DND-41 (cell line): ENCODE results near the gene TTLL5.

Experiments used
- ATAC-seq: fragments of 200-7000 bp; cut with Tn5 transposase; 3 replicates; pipeline ENCODE4 v1.9.1; 2021; ENCODE audit warnings: low read depth; ENCODE audit not compliant: insufficient read depth
- DNase-seq: peaks from one replicate; pipeline ENCODE4 v3.0.0-alpha.2; 2020
- H2AFZ ChIP-seq: 2 replicates; pipeline ENCODE4 v1.6.0; 2012; ENCODE audit warnings: low read depth, low read length
- H3K27ac ChIP-seq: 2 replicates; pipeline ENCODE4 v1.5.1; 2012; ENCODE audit warnings: low read length, inconsistent platforms
- H3K27me3 ChIP-seq: fragments of 200-600 bp; sonication (generic); 2 replicates; pipeline ENCODE4 v1.6.0; 2012; ENCODE audit warnings: low read length, mild to moderate bottlenecking, inconsistent platforms; ENCODE audit not compliant: insufficient read depth, poor library complexity
- H3K36me3 ChIP-seq: 2 replicates; pipeline ENCODE4 v1.5.1; 2012; ENCODE audit warnings: low read length, inconsistent platforms; ENCODE audit not compliant: insufficient read depth
- H3K4me1 ChIP-seq: 2 replicates; pipeline ENCODE4 v1.5.1; 2012; ENCODE audit warnings: mild to moderate bottlenecking, low read length; ENCODE audit not compliant: insufficient read depth
- H3K4me2 ChIP-seq: 2 replicates; pipeline ENCODE4 v1.6.0; 2012; ENCODE audit warnings: mild to moderate bottlenecking, moderate library complexity, low read length, inconsistent platforms; ENCODE audit not compliant: insufficient read depth
- H3K4me3 ChIP-seq, 2 experiments: fragments of 200-600 bp in 1 of 2; shearing (Covaris generic) in 1 of 2; 2 replicates each; pipeline ENCODE4 v1.5.1; 2012 to 2016; ENCODE audit warnings: inconsistent platforms in 2 of 2, low read length in 2 of 2, mild to moderate bottlenecking in 2 of 2, low read depth in 1 of 2, moderate library complexity in 1 of 2
- H3K79me2 ChIP-seq: 2 replicates; pipeline ENCODE4 v1.6.0; 2012; ENCODE audit warnings: low read length, inconsistent platforms; ENCODE audit not compliant: insufficient read depth
- H3K9ac ChIP-seq: 2 replicates; pipeline ENCODE4 v1.6.0; 2012; ENCODE audit warnings: low read depth, mild to moderate bottlenecking, inconsistent platforms, low read length, moderate library complexity
- H3K9me3 ChIP-seq: 2 replicates; pipeline ENCODE4 v1.5.1; 2012; ENCODE audit warnings: low read length, moderate library complexity, mild to moderate bottlenecking, inconsistent platforms; ENCODE audit not compliant: insufficient read depth, severe bottlenecking
- H4K20me1 ChIP-seq: 2 replicates; pipeline ENCODE4 v1.6.0; 2012; ENCODE audit warnings: low read length; ENCODE audit not compliant: insufficient read depth
- EZH2 ChIP-seq: IDR thresholded peaks from 3 replicates; pipeline ENCODE4 v1.6.1; 2012; ENCODE audit warnings: borderline replicate concordance, low read depth, mild to moderate bottlenecking, moderate library complexity, low read length, inconsistent platforms; ENCODE audit not compliant: severe bottlenecking
- TF ChIP-seq, protein P1 (sequence below): IDR thresholded peaks from 2 replicates; pipeline ENCODE4 v1.5.1; 2012; ENCODE audit warnings: borderline replicate concordance, low read length, moderate library complexity, mild to moderate bottlenecking; ENCODE audit not compliant: poor library complexity, severe bottlenecking; ENCODE audit errors: extremely low read depth

Gene TTLL5

DNA sequence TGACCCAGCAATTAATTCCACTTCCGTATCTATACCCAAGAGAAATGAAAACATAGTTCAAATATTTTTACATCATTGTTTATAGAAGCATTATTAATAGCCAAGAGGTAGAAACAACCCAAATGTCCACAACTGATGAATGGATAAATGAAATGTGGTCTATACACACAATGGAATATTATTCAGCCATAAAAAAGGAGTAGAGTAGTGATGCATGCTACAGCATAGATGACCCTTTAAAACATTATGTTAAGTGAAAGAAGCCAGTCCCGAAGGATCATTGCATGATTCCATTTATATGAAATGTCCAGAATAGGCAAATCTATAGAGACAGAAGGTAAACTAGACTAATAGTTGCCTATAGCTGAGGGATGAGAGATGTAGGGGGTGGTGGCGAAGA lies 291.4 kb downstream of the TTLL5 start:
- no peaks in the 10 kb centered on the region; the same call in 1 of the 2 replicates for H4K20me1 ChIP-seq
- TF ChIP-seq, protein P1, sequence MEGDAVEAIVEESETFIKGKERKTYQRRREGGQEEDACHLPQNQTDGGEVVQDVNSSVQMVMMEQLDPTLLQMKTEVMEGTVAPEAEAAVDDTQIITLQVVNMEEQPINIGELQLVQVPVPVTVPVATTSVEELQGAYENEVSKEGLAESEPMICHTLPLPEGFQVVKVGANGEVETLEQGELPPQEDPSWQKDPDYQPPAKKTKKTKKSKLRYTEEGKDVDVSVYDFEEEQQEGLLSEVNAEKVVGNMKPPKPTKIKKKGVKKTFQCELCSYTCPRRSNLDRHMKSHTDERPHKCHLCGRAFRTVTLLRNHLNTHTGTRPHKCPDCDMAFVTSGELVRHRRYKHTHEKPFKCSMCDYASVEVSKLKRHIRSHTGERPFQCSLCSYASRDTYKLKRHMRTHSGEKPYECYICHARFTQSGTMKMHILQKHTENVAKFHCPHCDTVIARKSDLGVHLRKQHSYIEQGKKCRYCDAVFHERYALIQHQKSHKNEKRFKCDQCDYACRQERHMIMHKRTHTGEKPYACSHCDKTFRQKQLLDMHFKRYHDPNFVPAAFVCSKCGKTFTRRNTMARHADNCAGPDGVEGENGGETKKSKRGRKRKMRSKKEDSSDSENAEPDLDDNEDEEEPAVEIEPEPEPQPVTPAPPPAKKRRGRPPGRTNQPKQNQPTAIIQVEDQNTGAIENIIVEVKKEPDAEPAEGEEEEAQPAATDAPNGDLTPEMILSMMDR: no peak
- no peak for TF ChIP-seq EZH2
- H3K4me3 ChIP-seq: no peak overlapping the region
- no peaks in the 10 kb centered on the region for H3K79me2 ChIP-seq
- no peaks in the 10 kb centered on the region for H3K9me3 ChIP-seq
- no peaks in the 10 kb centered on the region for H3K4me1 ChIP-seq
- H2AFZ ChIP-seq: no peak overlapping the region
- ATAC-seq: no peak
- no peak overlapping the region for H3K27ac ChIP-seq
- no peak overlapping the region for H3K9ac ChIP-seq
- DNase-seq: no peak
- no peaks in the 10 kb centered on the region; the same call in 1 of the 2 replicates for H3K36me3 ChIP-seq
- H3K4me2 ChIP-seq: no peak overlapping the region
- no peaks in the 10 kb centered on the region for H3K27me3 ChIP-seq

DNA sequence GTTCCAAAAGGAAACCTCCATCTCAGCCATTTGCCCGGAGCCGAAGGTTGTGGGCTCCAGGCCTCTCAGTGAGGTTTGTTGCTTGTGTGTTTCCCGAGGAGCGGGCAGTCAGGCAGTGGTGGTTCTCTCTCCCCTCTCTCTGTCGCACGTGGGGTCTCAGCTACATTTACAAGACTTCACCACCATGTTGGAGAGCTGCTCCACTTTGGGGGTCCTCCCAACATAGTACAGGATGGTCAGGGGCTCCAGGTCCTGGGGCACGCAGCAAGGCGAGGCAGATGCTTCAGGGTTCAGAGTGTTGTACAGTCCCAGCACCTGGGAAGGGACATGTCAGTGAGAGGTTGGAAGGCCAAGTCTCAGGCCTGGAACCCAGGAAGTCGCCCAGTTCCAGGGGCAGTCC lies 298.0 kb downstream of the TTLL5 start:
- Histone ChIP-seq H3K4me3 (no peak overlapping the region), H3K4me1 (no peaks in the 10 kb centered on the region), H3K27me3 (no peaks in the 10 kb centered on the region), H3K36me3 (peaks cover 5% of the 10 kb centered on the region; the same call in 1 of the 2 replicates), H3K79me2 (no peaks in the 10 kb centered on the region), H3K9me3 (no peaks in the 10 kb centered on the region), H2AFZ (no peak overlapping the region), H4K20me1 (no peaks in the 10 kb centered on the region; the same call in 1 of the 2 replicates), H3K27ac (no peak overlapping the region), H3K4me2 (no peak overlapping the region), H3K9ac (no peak overlapping the region)
- DNase-seq (no peak), ATAC-seq (no peak)
- TF ChIP-seq, protein P1: no peak
- TF ChIP-seq EZH2: no peak

DNA sequence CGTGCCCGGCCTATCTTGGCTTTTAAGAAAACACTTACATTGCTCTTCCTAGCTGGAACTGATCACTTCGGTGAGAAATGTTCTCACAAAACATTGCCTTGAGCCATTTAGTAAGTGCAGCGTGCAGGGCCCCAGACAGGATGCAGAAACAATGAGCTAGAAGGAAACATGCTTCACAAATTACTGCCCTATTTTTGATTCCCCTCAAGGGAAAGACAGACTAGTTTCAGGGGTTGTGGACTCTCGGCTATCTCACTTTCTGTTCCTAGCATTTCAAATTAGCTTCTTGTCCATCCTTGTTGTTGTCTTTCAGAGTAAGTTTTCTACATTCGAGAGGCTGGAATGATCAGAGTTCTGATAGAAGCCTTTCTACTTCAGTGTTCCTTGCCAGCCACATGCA lies 299.2 kb downstream of the TTLL5 start:
- Histone ChIP-seq H3K79me2 (no peaks in the 10 kb centered on the region), H3K4me2 (no peak overlapping the region), H3K9ac (no peak overlapping the region), H3K9me3 (no peaks in the 10 kb centered on the region), H3K36me3 (0 out of 2 replicates have a peak, but pooled peaks cover 5% of the 10 kb centered on the region), H3K4me1 (no peaks in the 10 kb centered on the region), H3K27me3 (no peaks in the 10 kb centered on the region), H2AFZ (no peak overlapping the region), H3K4me3 (no peak overlapping the region), H4K20me1 (no peaks in the 10 kb centered on the region; the same call in 1 of the 2 replicates), H3K27ac (no peak overlapping the region)
- TF ChIP-seq, protein P1: no peak
- ATAC-seq (no peak), DNase-seq (no peak)

DNA sequence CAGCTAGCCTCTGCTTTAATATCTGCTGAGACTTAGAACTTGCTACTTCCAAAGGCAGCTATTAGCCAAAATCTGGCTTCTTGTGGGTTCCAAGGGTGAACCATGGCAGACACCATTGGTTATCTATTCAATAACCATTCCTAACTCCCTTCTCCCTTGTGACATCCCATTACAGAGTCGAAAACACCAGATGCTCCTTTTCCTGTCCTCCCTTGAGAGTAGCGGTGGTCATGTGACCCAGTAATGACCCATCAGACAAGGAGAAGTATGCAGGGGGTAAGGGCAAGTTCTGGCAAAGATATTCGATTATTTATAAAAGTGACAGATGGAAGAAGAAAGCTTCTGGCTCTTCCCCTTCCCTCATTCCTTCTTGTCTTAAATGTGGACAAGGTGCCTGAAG lies 300.6 kb downstream of the TTLL5 start:
- no peak overlapping the region for H3K4me3 ChIP-seq
- 0 out of 2 replicates have a peak, but pooled peaks cover 10% of the 10 kb centered on the region for H3K36me3 ChIP-seq
- H3K9me3 ChIP-seq: no peaks in the 10 kb centered on the region
- ATAC-seq (no peak), DNase-seq (no peak)
- no peak overlapping the region for H3K9ac ChIP-seq
- H3K27ac ChIP-seq: no peak overlapping the region
- no peak for TF ChIP-seq EZH2
- TF ChIP-seq, protein P1: no peak
- no peak overlapping the region for H2AFZ ChIP-seq
- no peaks in the 10 kb centered on the region for H3K4me1 ChIP-seq
- no peak overlapping the region for H3K4me2 ChIP-seq
- H3K27me3 ChIP-seq: no peaks in the 10 kb centered on the region
- no peaks in the 10 kb centered on the region for H4K20me1 ChIP-seq
- H3K79me2 ChIP-seq: no peaks in the 10 kb centered on the region
